GM10248 (cell line): Measurements from ENCODE around the gene CENPU.
"Not testable (repeated sequence)": the region's sequence is repeated elsewhere in the genome, so short reads cannot be mapped to it uniquely, and the experiment has no call there.

Experiments used
- CTCF ChIA-PET: fragments of 300-600 bp; sonication (Branson Sonifier 250); formaldehyde crosslinking; extraction: SDS; loops from one replicate; lab custom pipeline; 2021; ENCODE audit warnings: antibody characterized with exemption; lab: Yijun Ruan, JAX
- POLR2A ChIA-PET: fragments of 350-650 bp; sonication (Branson Sonifier 250); formaldehyde crosslinking; extraction: SDS; loops from one replicate; lab custom pipeline; 2020; ENCODE audit warnings: antibody characterized with exemption; lab: Yijun Ruan, JAX
- DNase-seq: peaks from one replicate; pipeline ENCODE4 v3.0.0; 2012; ENCODE audit errors: extremely low spot score
- CTCF ChIP-seq: IDR thresholded peaks from 2 replicates; pipeline ENCODE4 v1.5.1; 2012; ENCODE audit warnings: mild to moderate bottlenecking, low read depth; ENCODE audit errors: extremely low read depth, missing control alignments, control extremely low read depth

The CENPU gene

GRCh38 chr4:184657144-184657543 is 76.8 kb downstream of the CENPU start:
- TF ChIP-seq CTCF = no peak
- no peak for DNase-seq
- ChIA-PET POLR2A (no interaction called here), CTCF (interaction anchor here (1.1 to 1.9 kb wide), 2 partner anchors 12 to 32 kb away, joined by 3 to 5 read pairs; no protein-coding TSS in a partner anchor)

GRCh38 chr4:184655889-184656869 is 77.7 kb downstream of the CENPU start:
- POLR2A ChIA-PET = no interaction called here
- no peak for TF ChIP-seq CTCF
- no peak for DNase-seq
- CTCF ChIA-PET = interaction anchor here (1.1 to 1.9 kb wide), 3 partner anchors 13 to 33 kb away, joined by 3 to 5 read pairs (median 3); no protein-coding TSS in a partner anchor

GRCh38 chr4:184653650-184654049 is 80.2 kb downstream of the CENPU start:
- no peak for DNase-seq
- ChIA-PET POLR2A (no interaction called here), CTCF (interaction anchor here (1.1 to 1.3 kb wide), 2 partner anchors 9 to 11 kb away, joined by 4 read pairs; no protein-coding TSS in a partner anchor)
- TF ChIP-seq CTCF = no peak

GRCh38 chr4:184652681-184653080 is 81.2 kb downstream of the CENPU start:
- DNase-seq, POLR2A ChIA-PET, CTCF ChIA-PET: not testable (repeated sequence)

GRCh38 chr4:184651899-184652298 is 82.0 kb downstream of the CENPU start:
- no peak for TF ChIP-seq CTCF
- POLR2A ChIA-PET = no interaction called here
- CTCF ChIA-PET = no interaction called here
- no peak for DNase-seq

- POLR2A ChIA-PET = interaction anchor here (0.6 to 1.8 kb wide), 31 partner anchors 9 to 930 kb away, joined by 3 to 15 read pairs (median 5); partner anchors contain the start of gene CENPU
- TF ChIP-seq CTCF = no peak
- CTCF ChIA-PET = interaction anchor here (0.7 to 3.9 kb wide), 4 partner anchors 14 to 386 kb away, joined by 3 to 13 read pairs (median 6); no protein-coding TSS in a partner anchor
- DNase-seq = no peak
Observed at GRCh38 chr4:184649971-184650855, 83.7 kb downstream of the CENPU start.
